HK-2 (cell line): ENCODE measurements around the gene CTBP1.

ENCODE experiments used
- DNase-seq: peaks from one replicate; pipeline ENCODE4 v3.0.0-alpha.2; 2018; ENCODE audit not compliant: unreplicated experiment

Gene CTBP1

GRCh38 chr4:1210971-1211370, 38.0 kb downstream of the CTBP1 start:
- no peak for DNase-seq

GRCh38 chr4:1210241-1210841, 38.6 kb downstream of the CTBP1 start:
- no peak for DNase-seq

GRCh38 chr4:1209821-1210220, 39.1 kb downstream of the CTBP1 start:
- no peak for DNase-seq

- no peak for DNase-seq
These were observed 39.8 kb downstream of the CTBP1 start for GRCh38 chr4:1208970-1209704.

GRCh38 chr4:1208266-1208961, 40.5 kb downstream of the CTBP1 start:
- DNase-seq, result no peak

- DNase-seq, result no peak
These were observed 41.2 kb downstream of the CTBP1 start for GRCh38 chr4:1207603-1208265.

- DNase-seq, result no peak
These were observed 41.8 kb downstream of the CTBP1 start for GRCh38 chr4:1207157-1207470.

- no peak for DNase-seq
These were observed 42.4 kb downstream of the CTBP1 start for GRCh38 chr4:1206299-1207156.

- no peak for DNase-seq
These were observed 43.2 kb downstream of the CTBP1 start for GRCh38 chr4:1205586-1206298.

GRCh38 chr4:1204828-1205585, 43.9 kb downstream of the CTBP1 start:
- DNase-seq, result no peak

GRCh38 chr4:1204286-1204827, 44.6 kb downstream of the CTBP1 start:
- DNase-seq, result no peak

- DNase-seq, result no peak
These were observed 45.8 kb downstream of the CTBP1 start for GRCh38 chr4:1203026-1203616.

- DNase-seq, result no peak
These were observed 46.4 kb downstream of the CTBP1 start for GRCh38 chr4:1202526-1203011.

GRCh38 chr4:1201851-1202525, 46.9 kb downstream of the CTBP1 start:
- DNase-seq, result no peak

- DNase-seq, result no peak
These were observed 48.4 kb downstream of the CTBP1 start for GRCh38 chr4:1200425-1201035.

- DNase-seq, result no peak
These were observed 49.2 kb downstream of the CTBP1 start for GRCh38 chr4:1199556-1200331.

GRCh38 chr4:1198098-1198844, 50.7 kb downstream of the CTBP1 start:
- no peak for DNase-seq
